LoVo (cell line): ENCODE results near the gene RPL23.

ENCODE experiments used
- DNase-seq: peaks from one replicate; pipeline ENCODE4 v3.0.0-alpha.2; 2016; ENCODE audit warnings: low spot score

Gene RPL23

GRCh38 chr17:38867179-38867967 lies 13.9 kb upstream of the RPL23 start:
- DNase-seq = peak; percentile 55

GRCh38 chr17:38864636-38865398 lies 11.3 kb upstream of the RPL23 start:
- no peak for DNase-seq

- no peak for DNase-seq
Measured at GRCh38 chr17:38861399-38861843, 7.9 kb upstream of the RPL23 start.

GRCh38 chr17:38857271-38857670 lies 3.8 kb upstream of the RPL23 start:
- DNase-seq = no peak

- DNase-seq = peak; percentile 57
Measured at GRCh38 chr17:38855101-38855714, 1.7 kb upstream of the RPL23 start.

GRCh38 chr17:38852771-38853291 lies 690 bp downstream of the RPL23 start:
- DNase-seq = no peak

- no peak for DNase-seq
Measured at GRCh38 chr17:38851434-38851833, 2.1 kb downstream of the RPL23 start.

GRCh38 chr17:38850374-38850773 lies 3.1 kb downstream of the RPL23 start:
- no peak for DNase-seq

GRCh38 chr17:38848939-38849605 lies 4.4 kb downstream of the RPL23 start:
- no peak for DNase-seq

GRCh38 chr17:38848557-38848891 lies 5.0 kb downstream of the RPL23 start:
- no peak for DNase-seq

- peak; percentile 54 for DNase-seq
Measured at GRCh38 chr17:38844261-38844757, 9.2 kb downstream of the RPL23 start.

GRCh38 chr17:38825762-38826247 lies 27.7 kb downstream of the RPL23 start:
- no peak for DNase-seq

GRCh38 chr17:38824899-38825761 lies 28.4 kb downstream of the RPL23 start, which contains the start of gene CWC25:
CWC25 (minus strand) TSS chr17:38825321; CDS start chr17:38825183, 138 bp downstream.
- peak; percentile 93 for DNase-seq

- DNase-seq = no peak
Measured at GRCh38 chr17:38815576-38816193, 37.8 kb downstream of the RPL23 start.

- no peak for DNase-seq
Measured at GRCh38 chr17:38809828-38810227, 43.7 kb downstream of the RPL23 start.

- no peak for DNase-seq
Measured at GRCh38 chr17:38800237-38800760, 53.2 kb downstream of the RPL23 start.

GRCh38 chr17:38799501-38800236 lies 53.9 kb downstream of the RPL23 start, which contains the start of gene PIP4K2B:
PIP4K2B (minus strand) TSS chr17:38799556; CDS start chr17:38799424, 132 bp downstream.
- DNase-seq = peak; percentile 97

- DNase-seq = peak; percentile 7
Measured at GRCh38 chr17:38798614-38799500, 54.7 kb downstream of the RPL23 start.
